ENCODE results near the gene POLR1C. TPM values are rescaled to one million over a fixed set of nuclear protein-coding genes. Genes with fewer than 3 reads are reported as not detected.
A peak's percentile ranks its signal among the peaks of the same experiment; 100 is the strongest.

The POLR1C gene
- total RNA-seq, 1 donor from 2014 or later, result 14.7 TPM

- peaks cover 15% of the 10 kb centered on the region for H3K4me1 ChIP-seq
- H3K4me3 ChIP-seq, result no peak overlapping the region
- TF ChIP-seq, protein P1, sequence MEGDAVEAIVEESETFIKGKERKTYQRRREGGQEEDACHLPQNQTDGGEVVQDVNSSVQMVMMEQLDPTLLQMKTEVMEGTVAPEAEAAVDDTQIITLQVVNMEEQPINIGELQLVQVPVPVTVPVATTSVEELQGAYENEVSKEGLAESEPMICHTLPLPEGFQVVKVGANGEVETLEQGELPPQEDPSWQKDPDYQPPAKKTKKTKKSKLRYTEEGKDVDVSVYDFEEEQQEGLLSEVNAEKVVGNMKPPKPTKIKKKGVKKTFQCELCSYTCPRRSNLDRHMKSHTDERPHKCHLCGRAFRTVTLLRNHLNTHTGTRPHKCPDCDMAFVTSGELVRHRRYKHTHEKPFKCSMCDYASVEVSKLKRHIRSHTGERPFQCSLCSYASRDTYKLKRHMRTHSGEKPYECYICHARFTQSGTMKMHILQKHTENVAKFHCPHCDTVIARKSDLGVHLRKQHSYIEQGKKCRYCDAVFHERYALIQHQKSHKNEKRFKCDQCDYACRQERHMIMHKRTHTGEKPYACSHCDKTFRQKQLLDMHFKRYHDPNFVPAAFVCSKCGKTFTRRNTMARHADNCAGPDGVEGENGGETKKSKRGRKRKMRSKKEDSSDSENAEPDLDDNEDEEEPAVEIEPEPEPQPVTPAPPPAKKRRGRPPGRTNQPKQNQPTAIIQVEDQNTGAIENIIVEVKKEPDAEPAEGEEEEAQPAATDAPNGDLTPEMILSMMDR (IDR thresholded peaks at IDR 0.05; ENCODE audit: borderline replicate concordance), result no peak
- no peaks in the 10 kb centered on the region for H3K27me3 ChIP-seq (ENCODE audit: low read depth)
- no peaks in the 10 kb centered on the region for H3K9me3 ChIP-seq (replicated peaks)
- peak overlapping the region; percentile 4 for H3K27ac ChIP-seq (replicated peaks)
- H3K36me3 ChIP-seq, result no peaks in the 10 kb centered on the region
- no peak for DNase-seq
- intact Hi-C loops (cut with micrococcal nuclease), result loop anchor here (5.0 to 10.0 kb wide), 2 partner anchors 37 to 105 kb away; no protein-coding TSS in a partner anchor
These were observed 27.4 kb upstream of the POLR1C start for GRCh38 chr6:43489277-43490072.

DNA sequence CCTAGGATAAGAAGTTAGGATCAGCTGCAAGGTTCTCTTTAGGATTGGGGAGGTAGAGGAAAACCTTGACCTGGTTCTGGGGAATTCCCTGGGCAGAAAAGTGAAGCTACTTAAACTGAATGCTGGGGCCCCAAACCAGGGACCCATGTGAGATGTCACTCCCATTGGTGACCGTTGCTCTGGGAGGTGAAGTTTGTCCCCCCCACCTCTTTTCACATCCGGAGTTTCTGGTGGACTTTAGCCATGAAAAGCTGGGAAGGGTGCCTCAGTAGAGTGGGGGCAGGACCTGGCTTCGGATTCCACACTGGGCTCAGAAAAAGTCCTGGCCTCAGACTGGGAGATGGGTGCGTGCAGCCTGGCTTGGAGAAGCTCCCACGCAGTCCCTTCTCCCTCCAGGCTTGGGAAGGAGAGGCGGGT, 26.4 kb upstream of the POLR1C start:
- DNase-seq, result no peak
- TF ChIP-seq, protein P1 (IDR thresholded peaks at IDR 0.05; ENCODE audit: borderline replicate concordance), result no peak
- Histone ChIP-seq H3K4me3 (no peak overlapping the region), H3K27ac (replicated peaks) (no peak overlapping the region), H3K9me3 (replicated peaks) (no peaks in the 10 kb centered on the region), H3K27me3 (ENCODE audit: low read depth) (no peaks in the 10 kb centered on the region), H3K36me3 (no peaks in the 10 kb centered on the region), H3K4me1 (peaks cover 8% of the 10 kb centered on the region)
- intact Hi-C loops (cut with micrococcal nuclease), result loop anchor here (5.0 to 10.0 kb wide), 2 partner anchors 38 to 106 kb away; no protein-coding TSS in a partner anchor

GRCh38 chr6:43491750-43492661, 24.9 kb upstream of the POLR1C start:
- TF ChIP-seq, protein P1 (IDR thresholded peaks at IDR 0.05; ENCODE audit: borderline replicate concordance), result no peak
- Histone ChIP-seq H3K4me3 (peak overlapping the region; percentile 32), H3K27ac (replicated peaks) (peak overlapping the region; percentile 84), H3K27me3 (ENCODE audit: low read depth) (no peaks in the 10 kb centered on the region), H3K36me3 (no peaks in the 10 kb centered on the region), H3K9me3 (replicated peaks) (no peaks in the 10 kb centered on the region), H3K4me1 (no peaks in the 10 kb centered on the region)
- intact Hi-C loops (cut with micrococcal nuclease), result loop anchor here (5.0 to 10.0 kb wide), 2 partner anchors 40 to 107 kb away; no protein-coding TSS in a partner anchor
- DNase-seq, result peak; percentile 88

GRCh38 chr6:43492673-43493072, 24.2 kb upstream of the POLR1C start:
- Histone ChIP-seq H3K9me3 (replicated peaks) (no peaks in the 10 kb centered on the region), H3K4me1 (no peaks in the 10 kb centered on the region), H3K27me3 (ENCODE audit: low read depth) (no peaks in the 10 kb centered on the region), H3K27ac (replicated peaks) (peak overlapping the region; percentile 84), H3K4me3 (peak overlapping the region; percentile 32), H3K36me3 (peaks cover 2% of the 10 kb centered on the region)
- intact Hi-C loops (cut with micrococcal nuclease), result loop anchor here (5.0 to 10.0 kb wide), 2 partner anchors 40 to 108 kb away; no protein-coding TSS in a partner anchor
- TF ChIP-seq, protein P1 (IDR thresholded peaks at IDR 0.05; ENCODE audit: borderline replicate concordance), result no peak
- no peak for DNase-seq

- Histone ChIP-seq H3K9me3 (replicated peaks) (no peaks in the 10 kb centered on the region), H3K27me3 (ENCODE audit: low read depth) (no peaks in the 10 kb centered on the region), H3K4me3 (no peak overlapping the region), H3K27ac (replicated peaks) (peak overlapping the region; percentile 84), H3K4me1 (no peaks in the 10 kb centered on the region), H3K36me3 (peaks cover 7% of the 10 kb centered on the region)
- TF ChIP-seq, protein P1 (IDR thresholded peaks at IDR 0.05; ENCODE audit: borderline replicate concordance), result no peak
- no peak for DNase-seq
- intact Hi-C loops (cut with micrococcal nuclease), result loop anchor here (5.0 to 10.0 kb wide), 2 partner anchors 41 to 108 kb away; no protein-coding TSS in a partner anchor
These were observed 23.7 kb upstream of the POLR1C start for GRCh38 chr6:43493230-43493629.

All from left ventricle myocardium inferior (tissue), 1 donor.